Tibial artery (tissue), 4 donors: ENCODE data around the gene CHD2.

Experiments used
- DNase-seq, 2 donors: peaks; one replicate each; pipeline ENCODE4 v3.0.0-alpha.2; 2019
- H3K27ac ChIP-seq, 2 donors: fragments of 200-600 bp; sonication (generic) in 1 of 2; 1 replicate in 1 of 2; 2 replicates in 1 of 2; pipeline ENCODE4 v1.5.1; 2018 to 2019; ENCODE audit warnings: mild to moderate bottlenecking in 1 of 2
- H3K27me3 ChIP-seq, 2 donors: fragments of 200-600 bp; sonication (generic) in 1 of 2; one replicate each; pipeline versions ENCODE4 v1.5.1 to v1.6.0; 2016 to 2019
- H3K36me3 ChIP-seq, 3 donors: fragments of 200-600 bp; sonication (generic) in 2 of 3; one replicate each; pipeline ENCODE4 v1.5.1; 2016 to 2019; ENCODE audit warnings: mild to moderate bottlenecking in 2 of 3
- H3K4me1 ChIP-seq, 4 donors: fragments of 200-600 bp; sonication (generic) in 2 of 4; 1 replicate in 3 of 4; 2 replicates in 1 of 4; pipeline ENCODE4 v1.5.1; 2016 to 2019
- H3K4me3 ChIP-seq, 2 donors: fragments of 200-600 bp; sonication (generic) in 1 of 2; 1 replicate in 1 of 2; 2 replicates in 1 of 2; pipeline ENCODE4 v1.5.1; 2018 to 2019; ENCODE audit warnings: mild to moderate bottlenecking in 2 of 2
- H3K9me3 ChIP-seq, 3 donors: fragments of 200-600 bp; sonication (generic) in 1 of 3; one replicate each; pipeline ENCODE4 v1.5.1; 2016 to 2019
- CTCF ChIP-seq, 2 experiments: fragments of 200-600 bp in 1 of 2; fragments of 450-650 bp in 1 of 2; IDR thresholded peaks; one replicate each; pipeline ENCODE4 v1.5.1; 2017 to 2019; ENCODE audit warnings: antibody characterized with exemption in 2 of 2, mild to moderate bottlenecking in 1 of 2, moderate library complexity in 1 of 2
- intact Hi-C: fragments of 100-400 bp; cut with DNase I; formaldehyde crosslinking; loops from one replicate; pipeline ENCODE4 v1.15.0; 2023; ENCODE audit warnings: low total_unique reads

Gene CHD2

GRCh38 chr15:93076875-93077274, 176.8 kb downstream of the CHD2 start:
- H3K4me3 ChIP-seq = no peak overlapping the region
- DNase-seq = no peak
- H3K9me3 ChIP-seq = no peaks in the 10 kb centered on the region
- no peak overlapping the region for H3K27ac ChIP-seq
- no peaks in the 10 kb centered on the region for H3K36me3 ChIP-seq
- peaks cover 0 to 7% (median 5%) of the 10 kb centered on the region in 4 donors for H3K4me1 ChIP-seq
- intact Hi-C loops = loop anchor here (10.0 kb wide), 1 partner anchor 52 kb away; no protein-coding TSS in a partner anchor
- peaks cover 0 to 9% of the 10 kb centered on the region in 2 donors for H3K27me3 ChIP-seq
- no peak for TF ChIP-seq CTCF (IDR thresholded peaks at IDR 0.05)
